Head of caudate nucleus (tissue), 42 donors: Measurements from ENCODE around the gene OXER1.

Experiments used
- DNase-seq, 42 donors: peaks; one replicate each; pipeline versions ENCODE4 v3.0.0 to v3.0.0-alpha.2; 2020 to 2021; ENCODE audit warnings: mixed read lengths in 7 of 42
- intact Hi-C: fragments of 100-400 bp; cut with DNase I; formaldehyde crosslinking; loops from one replicate; pipeline ENCODE4 v1.15.0; 2022

Gene OXER1

GRCh38 chr2:42795841-42796301 is 31.9 kb upstream of the OXER1 start:
- DNase-seq: no peak
- intact Hi-C loops: no loop called here

GRCh38 chr2:42795275-42795674 is 31.3 kb upstream of the OXER1 start:
- intact Hi-C loops: no loop called here
- no peak for DNase-seq

- no peak for DNase-seq
- intact Hi-C loops: no loop called here
Measured at GRCh38 chr2:42794271-42795046, 30.5 kb upstream of the OXER1 start.

- intact Hi-C loops: no loop called here
- no peak for DNase-seq
Measured at GRCh38 chr2:42793334-42794270, 29.7 kb upstream of the OXER1 start.

- intact Hi-C loops: no loop called here
Measured at GRCh38 chr2:42792583-42793333, 28.8 kb upstream of the OXER1 start, which contains the start of gene HAAO. TSS of gene HAAO (minus strand) at chr2:42792583. CDS start at chr2:42792536, 47 bp downstream.

GRCh38 chr2:42792087-42792582 is 28.2 kb upstream of the OXER1 start:
- peak in 8 of 42 donors; percentile 16 to 53 (median 43) for DNase-seq
- intact Hi-C loops: no loop called here

More at GRCh38 chr2:42792583-42793333, 28.8 kb upstream of the OXER1 start, which contains the start of gene HAAO:
- DNase-seq: peak in 8 of 42 donors; percentile 10 to 54 (median 38)

- peak in 2 of 42 donors; percentile 18 to 24 for DNase-seq
- intact Hi-C loops: no loop called here
Measured at GRCh38 chr2:42791606-42792005, 27.7 kb upstream of the OXER1 start.

GRCh38 chr2:42789751-42790150 is 25.8 kb upstream of the OXER1 start:
- intact Hi-C loops: no loop called here
- no peak for DNase-seq

GRCh38 chr2:42788882-42789281 is 24.9 kb upstream of the OXER1 start:
- intact Hi-C loops: no loop called here
- no peak for DNase-seq

- no peak for DNase-seq
- intact Hi-C loops: no loop called here
Measured at GRCh38 chr2:42788478-42788793, 24.5 kb upstream of the OXER1 start.

- intact Hi-C loops: no loop called here
- peak in 1 of 42 donors; percentile 22 for DNase-seq
Measured at GRCh38 chr2:42787788-42788477, 24.0 kb upstream of the OXER1 start.

- intact Hi-C loops: no loop called here
Measured at GRCh38 chr2:42787424-42787787, 23.5 kb upstream of the OXER1 start.

GRCh38 chr2:42786561-42787345 is 22.8 kb upstream of the OXER1 start:
- DNase-seq: no peak
- intact Hi-C loops: no loop called here

More at GRCh38 chr2:42787424-42787787, 23.5 kb upstream of the OXER1 start:
- DNase-seq: no peak

GRCh38 chr2:42784204-42784880 is 20.4 kb upstream of the OXER1 start:
- DNase-seq: no peak
- intact Hi-C loops: no loop called here

GRCh38 chr2:42783511-42783910 is 19.6 kb upstream of the OXER1 start:
- DNase-seq: no peak
- intact Hi-C loops: no loop called here

- DNase-seq: no peak
- intact Hi-C loops: no loop called here
Measured at GRCh38 chr2:42781181-42781580, 17.2 kb upstream of the OXER1 start.
